Hematopoietic multipotent progenitor cell treated with erythropoietin and hydrocortisone succinate and interleukin-3 and kit ligand, for 15 days (in vitro differentiated cells): ENCODE results near the gene SLC39A2.

Experiments
- DNase-seq: peaks from one replicate; pipeline ENCODE4 v3.0.0-alpha.2; 2015; ENCODE audit warnings: low spot score

SLC39A2 gene

GRCh38 chr14:21047378-21047781 is 48.3 kb downstream of the SLC39A2 start:
- no peak for DNase-seq

- DNase-seq: no peak
These were observed 49.5 kb downstream of the SLC39A2 start for GRCh38 chr14:21048638-21049037.

GRCh38 chr14:21049271-21049673 is 50.2 kb downstream of the SLC39A2 start:
- no peak for DNase-seq

DNA sequence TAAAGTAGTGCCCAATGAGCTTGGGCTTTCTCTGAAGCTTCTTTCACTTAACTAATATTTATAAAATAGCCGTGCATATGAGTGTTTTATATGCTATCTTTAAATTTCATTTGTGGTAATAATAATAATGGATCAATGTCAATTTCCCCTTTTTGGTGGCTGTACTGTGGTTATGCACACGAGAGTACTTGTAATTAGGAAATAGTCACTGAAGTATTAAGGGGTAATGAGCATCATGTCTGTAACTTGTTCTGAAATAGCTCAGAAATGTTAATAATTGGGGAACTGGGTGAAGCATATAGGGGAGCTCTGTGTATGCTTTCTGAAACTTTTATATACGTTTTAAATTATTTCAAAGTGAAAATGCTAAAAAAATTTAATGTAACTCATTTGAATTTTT is 51.5 kb downstream of the SLC39A2 start:
- DNase-seq: no peak
